HG03095 (cell line): ENCODE results near the gene HIVEP1.
"Not testable (repeated sequence)": the region's sequence is repeated elsewhere in the genome, so short reads cannot be mapped to it uniquely, and the experiment has no call there.

ENCODE experiments used
- ATAC-seq: cut with Tn5 transposase; IDR thresholded peaks from one replicate; pipeline ENCODE4 v1.9.1; 2021; ENCODE audit warnings: moderate library complexity; ENCODE audit not compliant: unreplicated experiment

The HIVEP1 gene

DNA sequence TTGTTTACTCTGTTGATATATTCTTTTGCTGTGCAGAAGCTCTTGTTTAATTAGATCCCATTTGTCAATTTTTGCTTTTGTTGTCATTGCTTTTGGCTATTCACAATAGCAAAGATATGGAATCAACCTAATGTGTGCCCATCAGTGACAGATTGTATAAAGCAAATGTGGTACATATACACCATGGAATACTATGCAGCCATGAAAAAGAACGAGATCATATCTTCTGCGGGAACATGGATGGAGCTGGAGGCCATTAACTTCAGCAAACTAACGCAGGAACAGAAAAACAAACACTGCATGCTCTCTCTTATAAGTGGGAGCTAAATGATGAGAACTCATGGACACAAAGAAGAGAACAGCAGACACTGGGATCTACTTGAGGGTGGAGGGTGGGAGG lies 164.7 kb downstream of the HIVEP1 start:
- not testable (repeated sequence) for ATAC-seq

DNA sequence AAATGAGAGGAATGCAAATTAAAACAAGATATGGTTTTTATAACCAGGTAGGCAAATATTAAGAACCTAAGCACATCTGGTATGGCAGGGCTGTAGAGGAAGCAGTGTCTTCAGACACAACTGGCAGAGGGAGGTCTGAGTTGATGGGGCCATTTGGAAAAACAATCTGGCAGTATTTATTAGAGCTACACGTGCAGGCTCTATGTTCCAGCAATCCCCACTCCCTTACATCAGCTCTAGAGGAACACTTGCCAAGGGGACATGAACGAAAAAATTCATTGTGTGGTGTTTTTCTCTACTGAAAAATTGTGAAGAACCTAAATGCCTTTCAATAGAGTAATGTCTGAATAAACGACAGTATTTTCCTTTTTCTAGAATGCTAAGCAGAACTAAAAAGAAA lies 166.4 kb downstream of the HIVEP1 start:
- no peak for ATAC-seq

DNA sequence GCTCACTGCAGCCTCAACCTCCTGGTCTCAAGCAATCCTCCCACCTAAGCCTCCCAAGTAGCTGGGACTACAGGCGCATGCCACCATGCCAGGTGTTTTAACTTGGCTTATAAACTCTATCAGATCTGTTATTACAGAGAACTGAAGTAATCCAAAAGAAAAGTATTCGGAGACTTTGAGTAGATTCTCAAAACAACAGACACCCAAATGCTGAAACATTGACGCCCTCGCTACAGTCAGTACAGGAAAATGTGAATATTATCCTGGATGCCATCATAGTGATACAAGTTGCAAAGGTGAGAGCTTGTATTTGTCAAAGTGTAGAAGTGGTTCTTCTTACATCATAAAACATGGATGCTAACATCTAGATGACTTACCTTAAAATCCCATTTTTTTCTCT lies 169.4 kb downstream of the HIVEP1 start:
- ATAC-seq = no peak

DNA sequence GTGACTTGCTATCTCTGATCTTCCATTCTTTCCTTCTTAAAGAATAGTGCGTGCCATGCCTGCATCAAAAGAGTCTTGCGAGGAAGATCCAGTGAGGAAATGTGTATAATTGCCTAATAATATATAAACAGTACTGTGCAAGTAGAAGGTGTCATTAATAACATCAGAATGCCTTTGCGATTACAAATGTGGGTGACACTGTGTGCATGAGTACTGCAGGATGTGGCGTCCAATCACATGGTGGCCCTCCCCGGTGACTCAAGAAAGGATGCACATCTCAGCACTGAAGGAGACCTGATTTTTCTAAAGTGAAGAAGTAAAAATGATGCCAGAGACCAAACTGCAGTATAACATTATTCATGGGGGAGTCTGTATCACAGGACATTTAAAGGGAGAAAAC lies 170.6 kb downstream of the HIVEP1 start:
- no peak for ATAC-seq

DNA sequence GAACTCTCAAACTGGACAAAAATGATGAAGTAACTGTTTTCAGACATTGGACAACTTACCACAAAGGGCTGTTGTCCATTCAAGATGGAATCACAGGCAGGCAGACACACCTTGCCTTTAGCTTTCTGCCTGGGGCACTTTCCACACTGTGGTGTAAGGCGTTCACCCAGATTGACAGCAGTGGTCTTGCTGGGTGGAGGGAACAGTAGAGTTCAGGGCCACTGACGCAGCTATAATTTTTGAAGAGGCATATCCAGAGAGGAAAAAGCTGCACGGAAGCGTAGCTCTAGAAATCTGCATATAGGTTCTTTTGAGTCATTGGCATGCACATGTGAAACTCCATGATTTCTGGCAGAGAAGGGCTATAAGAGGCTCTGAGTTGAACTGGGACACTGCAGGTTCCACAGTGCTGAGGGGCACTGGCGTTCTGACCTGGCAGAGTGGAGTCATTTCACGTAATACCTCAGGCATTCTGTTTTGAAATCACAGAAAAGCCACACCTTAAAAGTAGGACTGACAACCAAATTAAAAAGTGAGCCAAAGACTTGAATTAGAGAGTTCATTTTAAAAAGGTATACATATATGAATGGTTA lies 173.1 kb downstream of the HIVEP1 start:
- no peak for ATAC-seq

DNA sequence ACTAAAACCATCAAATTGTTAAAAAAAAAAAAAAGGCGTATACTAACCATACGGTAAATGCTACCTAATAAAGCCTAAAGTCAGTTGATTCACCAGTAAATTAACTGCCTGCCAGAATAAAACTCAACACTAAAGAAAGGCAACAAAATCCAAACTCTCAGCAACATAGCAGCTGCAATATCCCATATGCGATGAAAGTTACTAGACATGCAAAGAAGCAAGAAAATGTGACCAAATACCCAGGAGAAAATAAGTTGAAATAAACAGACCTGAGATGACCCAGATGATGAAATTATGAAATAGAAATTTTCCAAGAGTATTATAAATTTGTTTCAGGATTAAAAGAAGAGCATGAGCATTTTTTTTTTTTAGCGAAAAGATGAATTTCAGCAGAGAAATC lies 174.4 kb downstream of the HIVEP1 start:
- ATAC-seq = no peak

DNA sequence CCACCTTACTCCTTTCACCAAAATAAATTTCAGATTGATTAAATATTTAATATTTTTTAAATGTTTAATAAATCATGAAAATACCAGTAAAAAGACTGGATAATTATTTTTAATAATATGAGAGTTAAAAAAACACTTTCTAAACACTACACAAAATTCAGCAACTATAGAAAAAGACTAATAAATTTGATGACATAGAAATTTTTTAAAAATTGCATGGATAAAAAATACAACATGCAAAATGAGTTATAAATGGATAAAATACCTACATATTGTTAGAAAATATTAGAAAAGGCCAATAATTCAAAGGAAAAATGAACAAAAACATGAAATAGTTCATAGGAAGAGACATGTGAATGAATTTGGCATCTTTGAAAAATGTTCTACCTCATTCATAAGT lies 177.0 kb downstream of the HIVEP1 start:
- ATAC-seq = no peak

DNA sequence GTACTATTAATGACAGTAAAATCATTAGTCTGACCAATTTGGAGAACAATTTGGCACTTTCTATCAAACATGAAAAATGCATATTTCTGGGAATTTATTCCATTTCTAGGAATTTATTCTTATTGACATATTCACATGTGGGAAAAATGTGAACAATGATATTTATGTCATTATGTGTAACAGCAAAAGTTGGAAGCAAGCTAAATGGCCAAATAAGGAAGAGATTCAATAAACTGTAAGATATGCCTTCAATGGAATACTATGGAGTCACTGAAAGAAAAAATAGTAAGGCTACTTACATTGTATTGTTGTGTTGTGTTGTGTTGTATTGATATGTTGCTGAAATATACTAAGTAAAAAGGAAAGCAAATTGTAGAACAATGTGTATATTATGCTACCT lies 177.5 kb downstream of the HIVEP1 start:
- no peak for ATAC-seq

DNA sequence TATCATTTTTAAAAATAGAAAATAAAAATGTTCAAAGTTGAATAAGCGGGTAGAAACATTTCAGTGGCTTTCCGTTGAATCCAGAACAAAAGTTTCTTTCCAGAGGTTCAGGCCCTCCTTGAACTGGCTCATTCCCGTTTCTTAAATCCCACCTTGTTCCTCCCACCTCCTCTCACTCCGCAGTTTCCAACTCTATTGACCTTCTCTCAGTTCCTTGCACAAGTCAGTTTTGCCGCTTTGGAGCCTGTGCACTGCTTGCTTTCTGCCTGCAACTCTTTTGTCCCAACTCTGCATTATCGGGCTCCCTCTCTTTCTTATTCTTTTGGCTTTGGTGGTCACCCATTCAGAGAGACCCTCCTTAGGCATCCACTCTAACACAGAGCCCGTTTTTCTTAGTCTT lies 178.1 kb downstream of the HIVEP1 start:
- no peak for ATAC-seq

DNA sequence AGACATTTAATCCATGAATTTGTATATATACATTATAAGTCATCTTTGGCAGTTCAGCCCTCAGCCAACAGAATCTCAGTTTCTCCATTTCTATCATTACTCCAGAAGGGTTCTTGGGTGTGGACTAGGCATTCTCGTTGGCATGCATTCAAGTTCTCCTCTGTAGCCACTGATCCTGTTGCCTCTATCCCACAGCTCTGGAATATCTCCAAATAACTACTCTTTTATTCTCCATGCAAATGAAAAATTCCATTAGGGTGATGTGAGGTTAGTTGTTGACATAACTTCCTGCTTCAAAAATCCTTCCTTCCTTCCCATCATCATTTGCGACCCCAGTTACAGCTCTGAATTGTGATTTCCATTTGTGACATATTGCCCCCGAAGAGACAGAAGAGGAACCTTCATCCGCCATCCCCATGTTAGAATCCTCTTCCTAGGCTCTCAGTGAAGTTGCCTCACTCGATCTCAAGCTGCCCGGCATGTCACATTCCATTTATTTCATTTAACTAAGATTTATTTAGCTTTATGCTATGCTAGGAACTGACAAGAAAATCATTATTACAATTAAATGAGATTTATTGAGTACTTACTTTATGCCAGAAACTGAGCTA lies 184.3 kb downstream of the HIVEP1 start:
- ATAC-seq = no peak

DNA sequence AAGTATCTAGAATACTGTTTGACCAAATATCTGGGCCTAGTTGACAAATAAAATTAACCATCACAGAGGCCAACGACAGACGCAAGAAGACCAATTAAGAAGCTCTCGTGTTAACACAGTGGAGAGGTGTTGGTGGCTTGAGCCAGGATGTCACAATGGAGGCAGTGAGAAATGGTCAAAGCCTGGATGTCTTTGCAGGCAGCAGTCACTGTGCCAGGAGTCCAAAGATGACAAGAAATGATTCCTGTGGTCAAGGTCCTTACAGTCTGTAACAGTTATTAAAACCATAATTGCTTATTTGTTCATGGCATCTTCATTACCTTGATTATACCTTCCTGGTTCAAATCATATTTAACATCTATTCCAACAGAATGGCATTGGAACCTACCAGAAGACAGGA lies 186.7 kb downstream of the HIVEP1 start:
- no peak for ATAC-seq

DNA sequence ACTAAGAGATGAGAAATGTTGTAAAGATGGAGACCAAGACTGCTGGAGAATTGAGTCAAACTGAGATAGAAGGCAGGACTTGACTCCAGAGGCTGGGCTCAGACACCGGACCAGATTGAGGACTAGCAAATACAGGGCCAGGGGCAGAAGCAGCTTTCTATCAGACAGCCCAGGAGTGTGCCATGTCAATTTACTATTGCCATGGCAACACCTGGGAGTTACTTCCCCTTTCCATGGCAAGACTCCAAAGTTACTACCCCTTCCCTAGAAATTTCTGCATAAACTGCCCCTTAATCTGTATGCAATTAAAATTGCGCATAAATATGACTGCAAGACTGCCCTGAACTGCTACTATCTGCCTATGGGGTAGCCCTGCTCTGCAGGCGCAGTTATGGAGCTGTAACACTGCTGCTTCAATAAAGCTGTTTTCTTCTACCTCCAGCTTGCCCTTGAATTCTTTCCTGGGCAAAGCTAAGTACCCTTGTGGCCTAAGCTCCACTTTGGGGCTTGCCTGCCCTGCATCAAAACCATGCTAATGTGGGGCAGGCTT lies 188.0 kb downstream of the HIVEP1 start:
- no peak for ATAC-seq

DNA sequence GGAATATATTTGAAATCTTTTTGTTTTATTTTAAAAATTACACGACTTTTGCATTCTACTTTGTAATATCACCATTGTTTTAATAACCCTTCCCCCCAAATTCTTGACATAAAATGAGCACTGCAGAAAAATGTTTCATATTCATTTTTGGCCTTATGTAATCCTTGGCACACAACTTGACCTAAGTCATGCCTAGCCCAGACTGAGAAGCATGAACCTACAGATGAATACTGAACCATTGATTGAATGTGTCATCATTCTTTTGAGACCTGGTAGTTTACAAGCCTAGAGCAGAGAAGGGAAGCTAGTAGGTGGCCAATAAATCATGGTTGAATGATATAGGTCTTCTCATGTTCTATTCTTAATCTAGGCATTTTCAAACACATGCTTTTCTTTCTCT lies 188.6 kb downstream of the HIVEP1 start:
- no peak for ATAC-seq

DNA sequence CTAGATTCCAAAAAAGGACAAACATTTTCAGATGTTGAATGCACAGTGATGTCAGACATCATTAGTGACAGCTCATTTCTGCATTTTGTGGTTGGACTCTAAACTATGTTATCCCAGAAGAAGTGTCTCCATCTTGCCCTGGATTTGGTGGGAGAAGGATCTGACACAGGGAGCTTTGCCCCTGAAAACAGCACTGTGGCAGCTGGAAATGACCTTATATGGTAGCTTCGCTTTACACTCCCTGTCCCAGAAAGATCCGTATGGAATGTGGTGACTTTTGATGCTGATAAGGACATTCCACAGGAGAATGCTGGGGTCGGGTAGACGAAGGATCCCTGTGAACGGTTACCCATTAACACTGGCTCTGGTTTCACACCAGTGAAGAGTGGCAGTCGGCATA lies 190.9 kb downstream of the HIVEP1 start:
- no peak for ATAC-seq

DNA sequence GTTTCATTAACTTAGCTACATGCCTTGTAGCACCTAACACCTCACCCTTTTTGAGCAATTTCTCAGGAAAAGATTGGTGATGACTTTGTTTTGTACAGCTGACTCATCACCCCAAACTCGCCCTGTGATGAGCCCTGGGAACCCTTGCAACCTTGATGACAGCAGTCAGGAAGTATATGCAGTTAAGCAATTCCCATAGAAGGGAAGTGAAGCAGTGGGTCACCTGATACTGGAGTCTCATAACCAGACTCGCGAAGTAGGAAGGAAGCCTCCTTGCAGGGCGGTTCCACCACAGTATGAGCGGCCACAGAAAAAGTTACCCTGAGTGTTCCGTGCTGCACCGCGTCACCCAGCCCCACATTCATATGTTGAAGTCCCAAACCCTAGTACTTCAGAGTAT lies 196.1 kb downstream of the HIVEP1 start:
- no peak for ATAC-seq

DNA sequence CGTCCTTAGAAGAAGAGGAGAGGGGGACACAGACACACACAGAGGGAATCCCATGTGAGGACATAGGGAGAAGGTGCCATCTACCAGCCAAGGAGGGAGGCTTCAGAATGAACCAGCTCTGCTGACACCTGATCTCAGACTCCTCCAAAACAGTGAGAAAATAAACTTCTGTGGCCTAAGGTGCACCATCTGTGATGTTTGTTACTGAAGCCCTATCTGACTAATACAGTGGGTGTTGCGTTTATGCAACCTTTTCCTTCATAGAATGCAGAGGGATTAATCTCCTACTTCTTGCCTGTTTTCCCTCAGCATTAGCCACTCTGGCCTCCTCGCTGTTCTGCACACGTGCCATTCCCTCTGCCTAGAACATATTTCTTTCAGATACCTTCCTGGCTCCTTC lies 196.6 kb downstream of the HIVEP1 start:
- ATAC-seq = no peak
